Brain microvascular endothelial cell (primary cell): ENCODE data around the gene KCNQ1.
A peak's percentile ranks its signal among the peaks of the same experiment; 100 is the strongest.

Experiments
- DNase-seq: peaks from one replicate; pipeline ENCODE4 v3.0.0-alpha.2; 2020
- H3K27ac ChIP-seq: fragments of 250-450 bp; sonication (Bioruptor Pico); 2 replicates; pipeline ENCODE4 v1.5.1; 2020; ENCODE audit warnings: mild to moderate bottlenecking, moderate library complexity
- H3K27me3 ChIP-seq: fragments of 250-450 bp; sonication (Bioruptor Pico); replicated peaks from 2 replicates; pipeline ENCODE4 v1.5.1; 2020; ENCODE audit warnings: mild to moderate bottlenecking
- H3K36me3 ChIP-seq: fragments of 250-450 bp; sonication (Bioruptor Pico); replicated peaks from 2 replicates; pipeline ENCODE4 v1.5.1; 2020; ENCODE audit warnings: mild to moderate bottlenecking
- H3K4me3 ChIP-seq: 2 replicates; pipeline ENCODE4 v1.5.1; 2011; ENCODE audit warnings: low read depth, mild to moderate bottlenecking, control low read depth, low read length, moderate library complexity
- in situ Hi-C: cut with HindIII; loops from 2 replicates; pipeline ENCODE4 v1.10.0; 2017; ENCODE audit warnings: low sequenced_read_pairs, low pct_ligation_motif_present
- TF ChIP-seq, protein P1 (sequence below): IDR thresholded peaks from 2 replicates; pipeline ENCODE4 v1.5.1; 2011; ENCODE audit warnings: low read depth, mild to moderate bottlenecking, moderate library complexity, low read length, control low read depth, inconsistent platforms; ENCODE audit errors: missing control alignments

The KCNQ1 gene

DNA sequence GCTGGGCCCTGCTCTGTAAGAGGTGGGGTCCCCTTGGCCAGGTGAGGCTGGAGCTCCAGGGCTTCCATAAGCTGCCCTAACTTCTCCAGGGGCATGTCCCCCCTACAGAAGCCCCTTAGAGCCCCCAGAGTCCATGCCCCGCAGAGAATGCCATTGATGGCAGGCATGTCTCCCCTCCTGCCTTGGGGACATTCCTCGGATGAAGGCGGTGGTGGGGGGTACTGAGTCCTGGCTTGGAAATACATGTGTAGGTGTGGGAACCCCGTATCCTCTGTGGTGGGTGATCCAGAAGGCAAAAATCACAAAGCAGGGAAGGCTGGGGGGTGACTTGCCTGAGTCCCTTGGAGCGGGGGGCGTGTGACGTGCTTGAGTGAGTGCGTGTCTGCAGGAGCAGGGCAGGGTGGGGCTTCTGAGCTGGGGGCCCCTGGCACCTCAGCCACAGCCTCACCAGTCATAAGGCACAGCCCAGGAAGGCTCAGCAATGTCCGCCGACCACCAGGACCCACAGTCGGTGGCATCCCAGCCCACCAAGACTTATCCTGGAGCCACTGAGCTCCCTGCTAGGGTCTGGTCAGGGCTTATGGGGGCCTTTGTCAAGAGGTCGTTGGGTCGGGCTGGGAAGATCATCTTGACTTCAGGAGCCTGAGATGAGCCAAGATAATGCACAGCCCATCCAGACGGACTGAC, 324.7 kb downstream of the KCNQ1 start:
- no peak overlapping the region for H3K4me3 ChIP-seq
- no peak overlapping the region for H3K27ac ChIP-seq
- peaks cover 3% of the 10 kb centered on the region for H3K27me3 ChIP-seq
- no peaks in the 10 kb centered on the region for H3K36me3 ChIP-seq
- in situ Hi-C loops: no loop called here
- TF ChIP-seq, protein P1, sequence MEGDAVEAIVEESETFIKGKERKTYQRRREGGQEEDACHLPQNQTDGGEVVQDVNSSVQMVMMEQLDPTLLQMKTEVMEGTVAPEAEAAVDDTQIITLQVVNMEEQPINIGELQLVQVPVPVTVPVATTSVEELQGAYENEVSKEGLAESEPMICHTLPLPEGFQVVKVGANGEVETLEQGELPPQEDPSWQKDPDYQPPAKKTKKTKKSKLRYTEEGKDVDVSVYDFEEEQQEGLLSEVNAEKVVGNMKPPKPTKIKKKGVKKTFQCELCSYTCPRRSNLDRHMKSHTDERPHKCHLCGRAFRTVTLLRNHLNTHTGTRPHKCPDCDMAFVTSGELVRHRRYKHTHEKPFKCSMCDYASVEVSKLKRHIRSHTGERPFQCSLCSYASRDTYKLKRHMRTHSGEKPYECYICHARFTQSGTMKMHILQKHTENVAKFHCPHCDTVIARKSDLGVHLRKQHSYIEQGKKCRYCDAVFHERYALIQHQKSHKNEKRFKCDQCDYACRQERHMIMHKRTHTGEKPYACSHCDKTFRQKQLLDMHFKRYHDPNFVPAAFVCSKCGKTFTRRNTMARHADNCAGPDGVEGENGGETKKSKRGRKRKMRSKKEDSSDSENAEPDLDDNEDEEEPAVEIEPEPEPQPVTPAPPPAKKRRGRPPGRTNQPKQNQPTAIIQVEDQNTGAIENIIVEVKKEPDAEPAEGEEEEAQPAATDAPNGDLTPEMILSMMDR: no peak
- DNase-seq: no peak

DNA sequence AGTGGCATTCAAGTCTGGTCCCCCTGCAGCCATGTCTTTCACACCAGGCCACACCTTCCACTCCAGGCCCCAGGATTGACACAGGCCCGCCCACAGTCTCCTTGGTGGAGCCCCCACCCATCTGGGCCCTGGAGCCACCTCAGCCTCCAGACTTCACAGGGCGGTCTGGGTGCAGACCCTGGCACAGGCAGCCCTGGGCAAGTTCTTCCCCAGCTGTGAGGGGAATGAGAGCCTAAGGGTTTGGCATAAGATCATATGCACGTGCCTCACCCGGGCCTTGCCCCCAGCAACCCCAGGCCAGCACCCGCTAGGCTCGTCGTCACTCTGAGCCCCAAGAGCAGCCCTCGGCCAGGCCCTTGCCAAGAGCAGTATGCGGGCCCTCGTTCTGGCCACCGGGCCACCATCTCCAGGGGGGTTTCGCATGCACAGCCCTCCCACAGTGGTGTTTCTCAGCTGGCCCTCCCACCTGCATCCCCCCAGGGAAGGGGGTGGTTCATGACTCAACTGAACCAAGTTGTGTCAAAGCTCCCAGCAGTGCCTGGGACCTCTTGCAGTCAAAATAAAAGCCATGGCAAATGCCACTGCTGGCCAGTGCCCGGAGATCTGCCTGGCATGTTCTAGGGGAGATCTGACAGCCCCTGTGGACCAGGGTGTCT, 325.4 kb downstream of the KCNQ1 start:
- Histone ChIP-seq H3K27me3 (peaks cover 3% of the 10 kb centered on the region), H3K4me3 (no peak overlapping the region), H3K36me3 (no peaks in the 10 kb centered on the region), H3K27ac (no peak overlapping the region)
- in situ Hi-C loops: no loop called here
- DNase-seq: no peak
- TF ChIP-seq, protein P1: no peak

DNA sequence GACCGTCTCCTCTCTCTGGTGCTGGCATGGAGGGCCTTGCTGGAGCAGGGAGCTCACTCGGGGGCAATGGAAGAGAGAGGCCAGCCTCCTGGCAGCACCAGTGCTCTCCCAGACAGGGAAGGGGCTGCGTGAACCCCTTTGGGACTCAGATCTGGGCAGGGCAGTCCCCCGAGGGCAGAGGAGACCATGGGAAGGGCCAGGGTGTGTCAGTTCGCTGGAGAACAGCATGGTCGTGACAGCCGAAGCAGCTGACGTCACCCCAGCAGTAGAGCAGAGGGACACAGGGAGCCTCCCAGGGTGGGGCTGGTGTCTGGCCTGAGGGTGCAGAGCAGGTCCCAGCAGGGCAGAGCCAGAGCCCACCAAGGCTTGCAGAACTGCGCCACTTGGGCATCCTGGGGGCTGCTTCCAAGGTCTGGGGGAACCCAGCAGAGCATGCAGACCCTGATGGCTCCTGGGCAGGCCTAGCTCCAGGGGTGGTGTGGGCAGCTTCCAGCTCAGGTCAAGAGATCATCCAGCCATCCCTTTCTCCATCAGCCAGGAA, 326.0 kb downstream of the KCNQ1 start:
- no peaks in the 10 kb centered on the region for H3K36me3 ChIP-seq
- no peak for DNase-seq
- in situ Hi-C loops: no loop called here
- no peak overlapping the region for H3K4me3 ChIP-seq
- TF ChIP-seq, protein P1: no peak
- H3K27ac ChIP-seq: no peak overlapping the region
- peaks cover 3% of the 10 kb centered on the region for H3K27me3 ChIP-seq

DNA sequence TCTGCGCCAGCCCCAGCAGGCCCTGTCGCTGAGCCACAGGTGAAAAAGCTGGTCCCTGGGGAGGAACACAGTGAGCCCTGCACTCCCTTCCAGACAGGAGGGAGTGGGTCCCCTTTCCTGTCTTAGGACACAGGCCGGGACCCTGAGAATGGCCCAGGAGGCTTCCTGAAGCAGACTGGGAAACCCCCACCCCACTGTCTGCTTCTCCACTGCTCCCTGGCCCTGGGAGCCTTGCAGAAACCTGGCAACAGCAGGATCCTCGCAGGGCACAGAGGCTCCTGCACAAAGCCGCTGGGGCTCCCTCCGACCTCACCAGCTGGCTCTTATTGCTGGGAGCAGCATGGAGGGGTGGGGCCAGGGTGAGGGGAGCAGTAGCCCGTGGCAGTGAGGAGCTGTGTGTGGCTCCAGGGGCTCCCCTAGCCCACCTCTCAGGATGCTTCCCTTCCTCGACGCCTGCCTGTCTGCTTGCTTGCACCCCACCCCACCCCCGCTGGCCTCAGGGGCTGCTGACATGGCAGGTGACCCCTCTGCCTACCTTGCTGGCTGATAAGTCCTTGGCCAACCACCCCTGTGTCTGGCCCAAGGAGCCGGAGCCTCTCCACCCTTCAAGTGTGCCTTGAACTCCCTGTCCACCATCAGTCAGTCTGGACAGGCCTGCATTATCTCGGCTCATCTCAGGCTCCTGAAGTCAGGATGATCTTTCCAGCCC, 327.1 kb downstream of the KCNQ1 start:
- TF ChIP-seq, protein P1: no peak
- Histone ChIP-seq H3K27me3 (peaks cover 3% of the 10 kb centered on the region), H3K4me3 (no peak overlapping the region), H3K36me3 (no peaks in the 10 kb centered on the region), H3K27ac (no peak overlapping the region)
- DNase-seq: no peak
- in situ Hi-C loops: no loop called here

DNA sequence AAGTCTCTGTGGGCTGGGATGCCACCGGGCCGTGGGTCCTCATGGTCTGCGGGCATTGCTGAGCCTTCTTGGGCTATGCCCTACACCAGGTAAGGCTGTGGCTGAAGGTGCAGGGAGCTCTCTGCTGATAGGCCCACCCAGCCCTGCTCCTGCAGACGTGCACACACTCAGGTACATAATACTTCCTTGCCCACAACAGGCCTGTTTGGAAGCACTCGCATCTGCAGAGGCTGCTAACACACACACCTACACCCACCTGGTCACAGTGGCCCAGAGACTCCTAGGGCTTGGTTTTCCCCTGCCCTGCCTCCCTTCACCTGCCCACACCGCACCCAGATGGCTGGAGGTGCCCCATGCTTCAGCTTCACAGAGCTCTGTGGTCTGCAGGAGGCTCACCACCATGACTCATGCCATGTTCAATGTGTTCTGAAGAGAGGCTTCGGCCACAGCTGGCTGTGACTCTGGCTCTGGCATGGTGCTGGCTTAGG, 327.8 kb downstream of the KCNQ1 start:
- TF ChIP-seq, protein P1: no peak
- H3K36me3 ChIP-seq: no peaks in the 10 kb centered on the region
- H3K27ac ChIP-seq: no peak overlapping the region
- H3K4me3 ChIP-seq: no peak overlapping the region
- peaks cover 3% of the 10 kb centered on the region for H3K27me3 ChIP-seq
- DNase-seq: peak; percentile 39
- in situ Hi-C loops: no loop called here
